Activated T-cell treated with anti-CD3 and anti-CD28 coated beads, Interleukin-2, amount 50 U/mL, for 48 hours (primary cell): Measurements from ENCODE around the gene SEMA5A.

ENCODE experiments used
- DNase-seq, 2 experiments: peaks; one replicate each; pipeline ENCODE4 v3.0.0-alpha.2; 2020

The SEMA5A gene

DNA sequence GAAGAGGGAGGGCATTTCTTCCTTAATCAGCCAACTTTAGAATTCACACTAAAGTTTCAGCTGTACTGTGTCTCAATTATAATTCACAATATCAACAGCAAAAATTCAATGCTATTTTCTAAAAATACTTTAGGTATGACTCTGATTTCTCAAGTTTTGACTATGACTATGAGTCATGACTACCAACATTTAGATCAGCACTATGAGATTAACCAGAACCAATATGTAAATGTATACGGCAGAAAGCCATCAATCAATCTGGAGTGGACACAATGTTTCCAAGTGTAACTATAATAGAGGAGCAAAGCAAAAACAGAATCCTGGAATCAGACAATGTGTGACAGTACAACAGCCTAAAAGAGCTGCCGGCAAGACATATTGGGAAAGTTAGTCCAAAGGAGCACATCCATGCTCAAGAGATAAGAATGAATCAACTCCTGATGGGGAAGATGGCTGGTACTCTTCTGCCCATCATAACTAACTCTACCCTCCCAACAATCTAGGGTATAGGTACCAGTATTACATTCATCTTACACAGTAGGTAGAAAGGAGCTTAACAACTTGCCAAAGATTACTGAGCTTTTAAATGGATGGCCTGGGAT, 294.4 kb downstream of the SEMA5A start:
- DNase-seq = no peak

DNA sequence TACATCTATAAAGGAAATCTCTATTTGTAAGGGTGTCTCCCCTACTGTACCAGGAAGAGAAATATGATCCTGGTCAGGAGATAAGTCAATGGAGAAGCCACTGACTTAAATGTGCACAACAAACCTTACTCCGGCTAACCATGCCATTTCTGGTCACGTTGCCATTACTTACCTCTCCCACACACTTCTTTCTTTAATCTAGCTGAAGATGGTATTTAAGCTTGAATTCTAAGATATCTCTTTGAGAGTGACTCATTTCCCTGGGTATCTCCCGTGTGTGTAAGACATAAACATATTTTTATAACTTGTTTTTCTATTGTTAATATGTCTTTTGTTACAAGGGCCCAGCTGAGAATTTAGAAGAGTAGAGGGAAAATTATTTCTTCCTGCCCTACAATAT, 296.6 kb downstream of the SEMA5A start:
- no peak for DNase-seq

DNA sequence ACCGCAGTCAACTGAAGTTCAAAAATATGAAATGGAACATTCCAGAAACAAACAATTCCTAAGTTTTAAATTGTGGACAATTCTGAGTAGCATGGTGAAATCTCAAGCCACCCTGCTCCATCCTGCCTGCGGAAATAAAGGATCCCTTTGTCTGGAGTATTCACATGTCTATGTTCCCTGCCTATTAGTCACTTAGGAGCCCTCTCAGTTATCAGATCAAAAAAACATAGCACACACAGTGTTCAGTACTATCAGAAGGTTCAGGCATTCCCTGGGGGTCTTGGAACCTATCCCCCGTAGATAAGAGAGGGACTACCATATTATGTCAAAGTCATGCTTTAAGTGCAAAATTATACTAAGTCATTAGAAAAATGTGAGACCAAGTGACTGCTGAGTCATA, 300.8 kb downstream of the SEMA5A start:
- no peak for DNase-seq

DNA sequence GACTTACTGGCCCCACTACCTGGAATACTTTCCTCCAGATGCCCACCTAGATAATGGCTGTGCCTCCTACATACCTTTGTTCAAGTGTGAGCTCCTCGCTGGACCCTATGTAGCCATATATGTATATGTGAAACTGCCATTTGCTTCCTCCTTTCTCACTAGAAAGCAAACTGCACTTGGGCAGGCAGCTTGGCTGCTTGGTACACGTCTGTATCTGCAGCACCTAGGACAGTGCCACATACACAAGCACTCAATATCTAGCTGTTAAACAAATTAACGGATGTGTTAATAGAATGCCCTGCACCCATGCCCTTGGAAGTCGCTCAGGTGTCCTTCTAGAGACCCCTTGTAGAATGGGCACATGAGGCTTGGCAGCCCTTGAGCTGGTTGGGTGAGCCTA, 301.5 kb downstream of the SEMA5A start:
- no peak for DNase-seq

DNA sequence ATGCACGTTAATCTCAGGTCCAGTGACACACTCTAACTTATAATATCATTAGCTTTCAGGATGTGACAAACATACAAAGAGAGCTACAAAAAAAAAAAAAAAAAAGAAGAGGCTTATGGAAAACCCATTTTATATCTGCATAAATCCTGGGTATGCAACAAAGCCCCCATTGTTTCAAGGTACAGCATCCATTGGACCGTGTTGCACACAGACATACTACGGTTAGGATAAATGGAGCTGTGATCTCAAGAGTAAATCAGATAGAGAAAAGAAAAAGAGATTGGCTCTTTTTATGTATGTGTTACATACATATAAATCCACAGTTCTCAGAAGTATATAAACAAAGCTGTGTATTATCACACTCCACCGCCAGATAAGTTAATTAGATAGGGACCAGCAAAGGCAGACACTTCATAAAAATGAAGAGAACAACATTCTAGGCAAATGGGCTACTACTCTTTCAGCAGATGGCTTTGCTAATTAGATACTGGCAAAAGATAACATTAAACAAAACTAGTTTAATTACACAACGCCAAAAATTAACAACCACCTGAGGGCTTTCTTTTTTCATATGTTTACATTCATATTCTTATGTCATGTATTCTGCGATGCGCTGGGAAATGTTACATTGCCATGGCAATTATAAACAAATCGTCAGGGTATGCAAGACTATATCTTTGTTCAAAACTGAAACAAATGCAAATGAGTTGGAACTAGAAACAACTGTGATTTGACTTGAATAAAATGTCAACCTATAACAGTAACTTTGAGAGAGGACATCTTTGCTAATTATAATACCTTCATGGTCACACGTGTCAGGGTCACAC, 304.2 kb downstream of the SEMA5A start:
- DNase-seq = no peak

DNA sequence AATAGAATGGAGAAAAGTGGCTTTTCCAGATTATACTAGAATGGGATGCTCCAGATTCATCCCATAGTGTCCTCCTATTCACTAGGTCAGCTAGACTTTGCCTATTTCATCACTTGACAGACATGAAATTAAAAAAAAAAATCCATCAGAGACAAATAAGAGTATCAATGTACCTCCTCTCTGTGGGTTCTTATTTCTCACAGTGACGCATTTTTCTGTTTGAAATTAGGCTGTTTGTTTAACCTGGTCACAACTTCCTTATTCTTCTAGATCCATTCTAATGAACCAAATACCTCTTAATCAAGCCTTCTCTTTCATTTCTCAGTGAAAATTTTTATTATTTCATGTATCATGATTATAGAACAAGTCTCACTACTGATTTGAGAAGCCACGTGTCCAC, 305.4 kb downstream of the SEMA5A start:
- DNase-seq = no peak

DNA sequence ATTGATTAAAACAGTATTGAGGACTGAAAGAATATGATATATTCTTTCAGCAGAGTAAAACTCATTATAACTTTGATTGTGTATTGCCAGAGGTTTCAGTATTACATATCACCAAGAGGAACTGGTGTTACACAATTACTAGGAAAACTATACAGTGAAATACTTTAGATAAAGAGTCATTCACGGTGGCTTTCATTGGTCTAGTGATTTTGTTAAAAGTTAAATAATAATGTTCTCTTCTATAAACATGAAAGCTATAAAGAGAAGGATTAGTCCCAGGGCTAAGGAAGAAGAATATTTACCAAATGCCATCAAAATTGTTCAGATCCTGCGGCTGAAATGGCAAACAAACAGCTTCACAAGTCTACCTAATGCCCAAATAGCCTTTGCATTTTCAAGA, 306.2 kb downstream of the SEMA5A start:
- DNase-seq = no peak

DNA sequence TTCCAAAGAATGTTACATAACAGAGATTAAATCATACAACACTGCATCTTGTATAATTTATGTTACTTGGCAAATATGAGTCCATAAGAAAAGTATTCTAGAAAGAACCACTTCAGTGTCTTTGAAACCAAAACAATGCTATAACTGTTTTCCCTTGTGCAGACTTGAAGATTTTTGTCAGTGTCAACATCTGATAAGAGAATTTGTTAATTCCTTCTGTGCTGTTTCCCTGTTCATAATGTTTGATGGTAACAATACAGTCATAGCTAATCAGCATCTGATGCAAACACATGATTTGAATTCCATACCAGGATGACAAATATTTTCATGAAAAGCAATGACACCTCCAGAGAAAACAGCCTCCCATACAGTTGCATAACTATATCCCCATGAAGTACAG, 306.8 kb downstream of the SEMA5A start:
- DNase-seq = no peak

DNA sequence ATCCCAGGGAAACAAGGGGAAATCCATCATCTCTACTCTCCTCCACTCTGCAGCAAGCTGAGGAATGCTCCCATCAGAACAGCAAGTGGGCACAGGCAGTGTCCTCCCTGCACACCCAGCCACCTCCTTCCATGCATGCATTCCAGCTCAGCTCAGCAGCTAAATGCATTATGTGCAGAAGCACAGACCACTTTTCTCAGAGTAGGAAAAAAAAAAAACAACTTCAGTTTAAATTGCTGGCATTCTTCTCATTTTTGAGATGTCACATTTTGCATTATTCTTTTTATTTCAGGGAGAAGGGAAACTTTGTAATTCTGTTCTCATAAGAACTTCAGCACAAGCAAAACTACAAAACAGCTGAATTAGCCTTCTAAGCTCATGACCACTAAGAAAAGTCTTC, 312.2 kb downstream of the SEMA5A start:
- DNase-seq = no peak

DNA sequence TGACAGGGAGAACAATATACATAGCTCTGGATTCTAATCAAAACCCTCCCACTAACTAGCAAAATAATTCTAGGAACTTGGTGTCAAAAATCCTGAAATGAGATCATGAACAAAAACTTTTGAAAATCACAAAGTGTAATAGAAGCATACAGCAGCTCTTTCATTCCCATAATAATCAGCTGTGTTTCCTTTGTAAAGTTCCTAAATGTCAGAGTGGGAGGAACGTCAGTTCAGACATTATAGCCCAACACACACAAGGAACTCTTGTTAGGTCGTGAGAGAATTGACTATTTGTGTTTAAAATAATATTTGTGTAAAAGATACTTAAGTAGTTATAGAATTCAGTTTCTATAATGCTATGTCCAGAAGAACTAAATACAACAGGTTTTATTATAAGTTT, 312.8 kb downstream of the SEMA5A start:
- DNase-seq = no peak

DNA sequence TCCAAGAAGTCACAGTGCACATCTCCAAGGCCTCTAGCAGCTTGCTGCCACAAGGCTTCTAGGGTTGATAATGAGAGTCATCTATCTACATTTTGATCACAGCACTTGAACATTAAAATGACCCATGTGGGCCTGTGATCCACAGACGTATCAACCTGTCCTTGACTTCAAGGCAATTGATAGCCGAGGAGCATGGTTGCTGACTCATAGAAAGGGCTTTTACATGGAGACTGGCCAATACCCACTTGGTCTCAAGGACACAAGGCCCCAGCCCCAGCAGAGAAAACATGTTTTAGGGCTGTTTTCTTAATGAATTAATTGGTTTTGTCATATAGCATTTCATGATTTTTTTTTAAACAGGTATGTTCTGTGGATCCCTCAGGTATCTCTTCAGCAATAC, 314.0 kb downstream of the SEMA5A start:
- DNase-seq = no peak

DNA sequence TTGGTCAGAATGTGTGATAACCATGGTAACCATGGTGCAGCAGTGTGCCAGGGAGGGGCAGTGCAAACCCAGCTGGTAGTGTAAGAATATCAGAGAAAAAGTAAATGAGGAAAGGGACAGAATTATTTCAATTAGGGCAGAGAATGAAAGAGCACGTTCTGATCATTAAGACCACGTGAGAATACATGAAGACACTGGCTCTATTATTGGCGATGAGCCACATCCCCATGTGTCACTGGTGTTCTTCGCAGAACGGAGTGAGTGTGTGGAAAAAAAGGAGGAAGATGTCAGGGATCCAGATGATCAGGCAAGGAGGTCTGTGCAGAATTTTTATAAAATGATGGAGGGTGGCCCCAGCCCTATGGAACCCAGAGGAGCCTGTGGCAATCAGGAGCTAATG, 315.5 kb downstream of the SEMA5A start:
- no peak for DNase-seq

DNA sequence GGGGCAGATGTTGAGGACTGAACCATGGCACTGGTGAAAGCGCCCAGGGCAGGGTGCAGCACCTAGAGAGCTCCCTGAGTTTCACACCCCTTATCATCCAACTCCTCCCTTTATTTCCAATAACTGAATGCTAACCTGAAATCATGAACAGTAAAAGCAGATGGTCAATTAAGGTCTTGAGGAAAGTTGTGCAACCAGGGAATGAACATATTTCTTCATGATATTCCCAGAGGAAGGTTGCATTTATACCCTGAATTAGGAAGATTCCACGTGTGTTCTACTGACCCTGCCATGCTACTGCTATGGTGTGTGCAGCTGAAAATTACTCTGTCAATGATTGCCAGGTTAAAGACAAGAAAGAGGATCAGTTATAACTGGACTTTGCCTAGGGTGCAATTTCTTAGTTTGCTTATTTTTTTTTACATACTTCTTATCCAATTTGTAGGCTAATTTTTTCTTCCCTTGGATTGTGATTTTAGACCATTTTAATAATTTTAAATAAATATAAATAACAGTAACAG, 319.8 kb downstream of the SEMA5A start:
- DNase-seq = no peak

DNA sequence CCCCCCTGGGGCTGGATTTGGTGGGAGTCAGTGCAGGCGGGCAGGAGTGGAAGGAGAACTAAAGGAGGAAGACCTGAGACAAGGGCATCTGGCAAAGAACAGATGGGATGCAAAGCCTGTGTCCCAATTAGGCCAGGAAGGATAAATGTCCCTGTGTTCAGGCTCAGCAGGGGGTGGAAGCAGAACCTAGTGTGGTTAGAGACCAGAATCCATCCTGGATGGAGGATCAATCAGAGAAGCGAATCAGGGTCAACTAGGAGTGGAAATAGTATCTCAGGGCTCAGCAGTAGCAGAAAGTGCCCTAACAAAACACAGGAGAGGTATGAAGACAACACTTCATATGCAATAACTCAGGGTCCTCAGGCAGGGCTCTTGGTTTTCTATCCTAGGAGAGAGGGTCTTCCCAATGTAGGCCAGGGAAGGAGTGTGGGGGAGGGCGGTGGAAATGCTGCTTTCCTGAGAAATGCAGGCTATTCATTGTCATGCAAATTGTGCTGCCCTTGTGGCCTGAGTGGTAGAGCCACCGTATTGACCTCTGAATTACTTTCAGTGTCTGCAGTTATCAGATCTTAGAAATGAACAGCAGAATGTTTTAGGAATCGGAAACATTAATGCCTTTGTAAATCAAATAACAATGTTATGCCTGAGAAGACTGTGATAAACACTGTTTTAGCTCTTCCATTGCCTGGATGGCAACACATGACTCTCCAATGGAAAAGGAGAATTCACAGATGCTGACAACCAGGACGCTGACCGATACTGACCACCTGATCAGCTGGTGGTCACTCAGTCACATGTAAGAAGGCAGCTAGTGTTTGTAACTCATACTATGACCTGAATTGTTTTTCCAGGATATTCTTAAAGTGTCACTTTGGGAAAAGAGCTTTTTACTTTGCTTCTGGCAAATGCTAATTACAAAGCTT, 323.6 kb downstream of the SEMA5A start:
- no peak for DNase-seq

DNA sequence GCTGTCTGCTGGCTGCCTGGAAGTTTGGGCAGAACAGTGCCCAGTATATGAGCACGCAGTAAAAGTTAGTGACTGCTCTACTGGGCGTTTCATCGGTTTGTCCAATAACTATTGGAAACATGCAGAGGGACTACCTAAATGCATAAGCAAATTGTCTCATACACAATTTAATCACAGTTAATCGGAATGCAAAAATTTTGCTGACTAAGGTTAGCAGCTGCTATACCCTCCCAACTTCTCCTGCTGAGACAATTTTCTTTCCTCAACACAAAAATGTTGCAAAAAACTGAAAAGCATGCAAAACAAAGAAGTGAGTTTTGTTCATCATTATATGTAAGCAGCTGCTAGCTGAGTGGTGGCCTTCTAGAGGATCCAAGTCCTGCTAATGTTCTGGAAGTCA, 327.5 kb downstream of the SEMA5A start:
- no peak for DNase-seq

DNA sequence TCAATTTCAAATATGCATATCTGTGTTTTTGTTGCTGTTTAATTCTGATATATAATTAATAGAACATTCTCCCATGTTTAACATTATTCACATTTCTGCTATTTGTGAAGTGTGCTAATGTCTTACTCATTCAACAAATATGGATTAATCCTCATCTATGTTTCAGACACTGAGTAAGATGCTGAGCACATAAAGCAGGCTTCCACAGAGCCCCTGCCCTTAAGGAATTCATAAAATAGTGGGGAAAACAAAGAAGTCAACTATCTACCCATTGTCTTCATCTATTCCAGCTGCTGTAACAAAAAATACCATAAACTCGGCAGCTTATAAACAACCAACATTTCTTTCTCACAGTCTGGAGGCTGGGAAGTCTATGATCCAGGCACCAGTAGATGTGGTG, 333.3 kb downstream of the SEMA5A start:
- DNase-seq = no peak

DNA sequence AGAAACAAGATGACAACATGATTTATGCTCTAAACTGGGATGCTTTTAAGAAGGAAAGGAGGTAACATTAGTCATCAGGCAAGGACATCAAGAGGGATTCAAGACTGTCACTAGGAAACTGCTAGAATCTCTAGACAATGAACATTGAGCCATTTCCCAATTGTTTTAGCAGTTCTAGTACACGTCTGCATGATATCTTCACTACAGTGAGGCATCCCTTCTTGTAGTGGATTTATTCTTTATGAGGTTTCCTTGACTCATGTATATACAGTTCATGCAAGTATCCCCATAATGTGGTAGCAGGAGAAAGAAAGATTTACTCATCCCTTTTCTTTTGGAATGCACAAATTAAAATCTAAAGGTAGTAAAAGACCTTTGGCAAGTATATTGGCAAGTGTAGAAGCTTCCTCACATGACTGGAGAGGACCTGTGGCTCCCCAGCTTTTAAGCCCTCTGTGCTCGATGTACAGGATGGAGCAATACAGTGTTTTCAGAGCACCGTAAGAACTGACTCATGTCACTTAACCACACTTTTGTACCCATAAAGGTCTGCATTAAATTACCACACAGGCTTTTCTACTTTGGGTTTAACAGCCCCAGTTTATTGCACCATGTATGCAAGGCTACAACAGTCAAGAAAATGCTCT, 335.9 kb downstream of the SEMA5A start:
- no peak for DNase-seq

DNA sequence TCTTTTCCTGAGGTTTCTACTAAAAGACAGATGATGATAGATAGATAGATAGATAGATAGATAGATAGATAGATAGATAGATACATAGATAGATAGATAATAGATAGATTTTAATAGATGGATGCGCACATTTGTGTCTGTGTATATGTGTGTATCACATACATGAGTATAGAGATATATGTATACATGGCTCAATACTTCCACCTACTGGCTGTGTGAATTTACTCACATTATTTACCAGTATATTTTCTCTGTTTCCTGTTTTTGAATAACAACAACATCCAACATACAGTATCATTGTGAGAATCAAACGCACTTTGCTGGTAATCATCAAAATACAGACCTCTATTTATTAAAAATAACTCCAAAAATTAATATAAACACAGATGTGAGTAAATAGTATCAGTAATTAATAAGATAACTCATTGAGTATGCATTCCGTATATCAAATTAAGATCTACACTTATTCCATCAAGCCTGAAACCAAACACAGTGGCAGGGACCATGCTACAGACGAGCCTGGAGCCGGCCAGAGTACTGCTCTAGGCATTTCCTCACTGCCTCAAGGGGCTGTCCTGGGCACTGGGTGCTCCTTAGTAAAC, 338.0 kb downstream of the SEMA5A start:
- DNase-seq = no peak

DNA sequence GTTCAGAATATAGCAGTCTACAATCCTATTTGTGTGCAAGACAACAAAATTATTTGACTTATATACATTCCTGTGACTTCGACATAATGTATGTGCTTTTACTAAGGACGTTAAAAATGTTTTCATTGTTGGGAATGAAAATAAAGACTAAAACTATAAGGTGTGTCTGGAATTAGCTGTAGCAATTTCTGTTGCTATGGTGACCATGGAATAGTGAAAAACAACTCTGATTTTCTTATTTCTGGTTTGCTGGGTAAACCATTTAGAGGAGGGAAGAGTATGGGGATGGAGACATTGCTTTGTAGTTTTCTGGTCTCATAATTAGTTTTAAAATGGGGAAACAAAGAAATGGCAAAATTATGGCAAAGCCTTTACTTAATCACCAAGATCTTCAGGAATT, 343.2 kb downstream of the SEMA5A start:
- DNase-seq = no peak

DNA sequence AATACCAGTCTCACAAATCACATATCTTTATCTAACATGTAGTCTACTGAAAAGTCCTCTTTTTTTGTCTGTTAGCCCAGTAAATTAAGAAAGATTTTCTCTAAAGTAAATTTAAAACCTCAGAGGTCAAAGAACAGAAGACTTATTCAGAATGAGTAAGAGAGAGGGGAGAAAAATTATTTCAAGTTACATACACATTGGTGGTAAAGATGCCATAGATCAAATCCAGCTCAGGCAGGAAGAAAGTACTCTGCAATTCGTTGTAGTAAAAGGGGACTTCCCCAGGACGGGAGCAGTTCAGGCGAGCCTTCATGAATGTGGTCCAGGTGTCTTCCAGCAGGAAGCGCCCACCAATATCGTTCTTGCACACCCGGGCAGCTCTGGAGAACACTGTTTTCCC, 344.1 kb downstream of the SEMA5A start:
- no peak for DNase-seq

DNA sequence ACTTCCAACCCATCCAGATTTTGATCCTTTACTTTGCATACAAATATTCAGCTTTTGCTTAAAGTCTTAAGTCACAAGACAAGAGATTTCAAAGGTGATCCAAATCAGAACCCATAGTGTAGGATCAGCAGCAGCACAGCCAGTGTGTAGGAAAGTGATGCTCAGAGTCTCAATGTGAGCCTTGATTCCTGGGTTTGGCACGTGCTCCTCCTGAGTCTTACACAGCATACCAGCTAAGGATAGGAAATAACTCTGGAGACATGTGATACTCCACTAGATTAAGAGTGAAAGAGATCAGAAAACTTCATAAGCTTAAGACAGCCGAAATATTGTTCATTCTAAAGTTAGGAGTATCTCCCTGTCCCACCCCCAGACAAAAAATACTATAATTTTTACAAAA, 344.9 kb downstream of the SEMA5A start:
- no peak for DNase-seq

DNA sequence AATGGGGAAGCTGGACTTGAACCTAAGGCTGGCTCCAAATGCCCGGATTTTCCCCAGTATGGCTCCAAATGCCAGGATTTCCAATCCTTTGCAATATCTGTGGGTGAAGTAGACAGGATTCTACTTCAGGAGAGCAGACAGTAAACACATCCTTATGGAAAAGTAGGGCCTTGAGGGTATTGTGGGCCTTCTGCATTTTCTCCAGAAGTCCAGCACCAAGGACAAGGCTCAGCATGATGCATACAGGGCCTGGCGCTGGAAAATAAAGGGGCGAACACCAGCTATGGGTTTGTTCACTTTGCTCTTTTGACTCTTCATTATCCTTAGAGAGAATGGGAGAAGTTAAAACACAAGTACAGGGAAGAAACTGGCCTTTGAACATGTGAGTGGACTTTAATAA, 347.5 kb downstream of the SEMA5A start:
- no peak for DNase-seq

DNA sequence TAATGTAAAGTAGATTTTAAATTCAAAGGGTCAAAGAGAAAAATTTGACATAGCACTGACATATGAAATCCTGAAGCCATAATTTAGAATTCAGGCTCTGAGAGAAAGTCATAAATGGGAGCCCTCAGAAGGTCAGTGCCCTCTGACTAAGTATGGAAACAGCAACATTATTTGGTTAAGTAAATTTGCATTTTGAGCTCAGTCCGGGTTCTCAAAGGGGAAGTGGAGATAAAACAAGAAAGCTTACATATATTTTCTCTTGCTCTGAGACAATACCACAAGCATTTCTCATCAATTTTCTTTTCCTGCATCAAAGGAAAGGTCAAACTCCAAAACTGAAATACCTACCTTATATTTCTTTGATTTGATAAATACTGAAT, 348.0 kb downstream of the SEMA5A start:
- no peak for DNase-seq
